GM18909 (cell line): ENCODE data around the gene INS.

Experiments used
- ATAC-seq: cut with Tn5 transposase; IDR thresholded peaks from one replicate; pipeline ENCODE4 v1.9.1; 2021; ENCODE audit warnings: mild to moderate bottlenecking; ENCODE audit not compliant: unreplicated experiment, poor library complexity

The INS gene

GRCh38 chr11:2168286-2169004, 7.4 kb upstream of the INS start:
- no peak for ATAC-seq

GRCh38 chr11:2167141-2168045, 6.4 kb upstream of the INS start:
- no peak for ATAC-seq

GRCh38 chr11:2166091-2166851, 5.3 kb upstream of the INS start:
- ATAC-seq, result no peak

- ATAC-seq, result no peak
These were observed 4.6 kb upstream of the INS start for GRCh38 chr11:2165571-2165970.

- no peak for ATAC-seq
These were observed 4.0 kb upstream of the INS start for GRCh38 chr11:2164861-2165555.

GRCh38 chr11:2164081-2164480, 3.1 kb upstream of the INS start:
- no peak for ATAC-seq

GRCh38 chr11:2163428-2163978, 2.5 kb upstream of the INS start:
- no peak for ATAC-seq

GRCh38 chr11:2159536-2160413, 1.2 kb downstream of the INS start:
- no peak for ATAC-seq

- no peak for ATAC-seq
These were observed 2.0 kb downstream of the INS start for GRCh38 chr11:2158966-2159365.

- no peak for ATAC-seq
These were observed 2.7 kb downstream of the INS start for GRCh38 chr11:2158296-2158737.

GRCh38 chr11:2157294-2158040, 3.5 kb downstream of the INS start:
- ATAC-seq, result no peak

- ATAC-seq, result no peak
These were observed 4.4 kb downstream of the INS start for GRCh38 chr11:2156416-2157182.

GRCh38 chr11:2155511-2155910, 5.5 kb downstream of the INS start:
- no peak for ATAC-seq

- ATAC-seq, result no peak
These were observed 6.1 kb downstream of the INS start for GRCh38 chr11:2154889-2155288.

- ATAC-seq, result no peak
These were observed 6.8 kb downstream of the INS start for GRCh38 chr11:2154195-2154585.

GRCh38 chr11:2153581-2154194, 7.3 kb downstream of the INS start:
- no peak for ATAC-seq
